Measurements from ENCODE around the gene GPC6. TPM values are rescaled to one million over a fixed set of nuclear protein-coding genes. Genes with fewer than 3 reads are reported as not detected.

GPC6 gene
- total RNA-seq, 1 donor = 77.8 TPM

DNA sequence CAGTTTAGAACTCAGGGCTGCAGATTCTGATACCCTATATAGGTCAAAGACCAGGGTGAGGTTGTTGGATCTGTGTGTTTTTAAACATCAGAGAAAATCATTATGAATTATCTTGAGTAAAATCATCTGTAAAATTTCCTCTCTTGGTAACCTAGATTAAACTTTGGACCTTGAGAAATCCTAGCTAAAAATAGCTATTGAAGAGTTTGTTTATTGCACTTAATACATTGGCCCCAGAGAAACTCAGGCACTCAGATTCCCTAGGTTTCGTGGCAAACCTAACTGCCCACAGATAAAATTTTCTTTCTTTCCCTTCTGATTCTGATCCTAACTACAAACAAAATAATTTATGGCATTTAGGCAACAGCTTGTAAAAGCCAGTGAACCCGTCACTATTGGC is 102.3 kb downstream of the GPC6 start:
- Histone ChIP-seq H3K36me3 (ENCODE audit: insufficient read depth, low read length) (no peaks in the 10 kb centered on the region), H3K27me3 (ENCODE audit: insufficient read depth, low read length) (no peaks in the 10 kb centered on the region), H2AFZ (ENCODE audit: low read length) (no peak overlapping the region), H3K79me2 (ENCODE audit: insufficient read depth, low read length) (no peaks in the 10 kb centered on the region), H4K20me1 (ENCODE audit: insufficient read depth, low read length) (peaks cover 3% of the 10 kb centered on the region), H3K4me1 (ENCODE audit: insufficient read depth, low read length) (no peaks in the 10 kb centered on the region), H3K4me2 (ENCODE audit: insufficient read depth, low read length) (no peak overlapping the region), H3K27ac (ENCODE audit: low read depth, low read length) (no peak overlapping the region), H3K4me3 (ENCODE audit: insufficient read depth, low read length) (no peak overlapping the region), H3K9me3 (ENCODE audit: low read depth, low read length) (no peaks in the 10 kb centered on the region)
- TF ChIP-seq, protein P1, sequence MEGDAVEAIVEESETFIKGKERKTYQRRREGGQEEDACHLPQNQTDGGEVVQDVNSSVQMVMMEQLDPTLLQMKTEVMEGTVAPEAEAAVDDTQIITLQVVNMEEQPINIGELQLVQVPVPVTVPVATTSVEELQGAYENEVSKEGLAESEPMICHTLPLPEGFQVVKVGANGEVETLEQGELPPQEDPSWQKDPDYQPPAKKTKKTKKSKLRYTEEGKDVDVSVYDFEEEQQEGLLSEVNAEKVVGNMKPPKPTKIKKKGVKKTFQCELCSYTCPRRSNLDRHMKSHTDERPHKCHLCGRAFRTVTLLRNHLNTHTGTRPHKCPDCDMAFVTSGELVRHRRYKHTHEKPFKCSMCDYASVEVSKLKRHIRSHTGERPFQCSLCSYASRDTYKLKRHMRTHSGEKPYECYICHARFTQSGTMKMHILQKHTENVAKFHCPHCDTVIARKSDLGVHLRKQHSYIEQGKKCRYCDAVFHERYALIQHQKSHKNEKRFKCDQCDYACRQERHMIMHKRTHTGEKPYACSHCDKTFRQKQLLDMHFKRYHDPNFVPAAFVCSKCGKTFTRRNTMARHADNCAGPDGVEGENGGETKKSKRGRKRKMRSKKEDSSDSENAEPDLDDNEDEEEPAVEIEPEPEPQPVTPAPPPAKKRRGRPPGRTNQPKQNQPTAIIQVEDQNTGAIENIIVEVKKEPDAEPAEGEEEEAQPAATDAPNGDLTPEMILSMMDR (IDR thresholded peaks at IDR 0.05; ENCODE audit: extremely low read depth, low read depth, low read length) = no peak
- DNase-seq (ENCODE audit: insufficient read length, low spot score, missing footprints) = no peak

DNA sequence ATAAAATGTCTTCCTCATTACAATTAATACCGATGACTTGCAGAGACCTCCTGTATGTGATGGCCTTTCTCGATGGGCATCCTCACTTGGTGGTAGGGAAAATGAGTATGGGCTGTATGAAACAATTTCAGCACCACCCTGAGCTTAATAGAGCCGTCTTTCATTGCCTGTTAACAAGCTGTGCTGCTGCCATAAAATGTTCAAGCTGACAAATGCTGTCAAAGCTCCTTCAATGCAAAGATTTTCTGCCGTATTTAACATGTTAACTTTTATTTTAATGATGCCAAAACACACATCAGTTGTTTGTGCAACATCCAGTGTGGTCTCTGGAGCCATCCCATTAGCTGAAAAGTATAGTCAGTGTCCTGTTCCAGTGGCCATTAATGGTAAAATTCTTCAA is 110.1 kb downstream of the GPC6 start:
- TF ChIP-seq, protein P1 (IDR thresholded peaks at IDR 0.05; ENCODE audit: extremely low read depth, low read depth, low read length) = no peak
- Histone ChIP-seq H4K20me1 (ENCODE audit: insufficient read depth, low read length) (peaks cover 3% of the 10 kb centered on the region), H3K4me3 (ENCODE audit: insufficient read depth, low read length) (no peak overlapping the region), H3K36me3 (ENCODE audit: insufficient read depth, low read length) (no peaks in the 10 kb centered on the region), H3K4me1 (ENCODE audit: insufficient read depth, low read length) (no peaks in the 10 kb centered on the region), H3K79me2 (ENCODE audit: insufficient read depth, low read length) (peaks cover 2% of the 10 kb centered on the region), H3K4me2 (ENCODE audit: insufficient read depth, low read length) (no peak overlapping the region), H3K9me3 (ENCODE audit: low read depth, low read length) (no peaks in the 10 kb centered on the region), H2AFZ (ENCODE audit: low read length) (no peak overlapping the region), H3K27ac (ENCODE audit: low read depth, low read length) (no peak overlapping the region), H3K27me3 (ENCODE audit: insufficient read depth, low read length) (no peaks in the 10 kb centered on the region)
- DNase-seq (ENCODE audit: insufficient read length, low spot score, missing footprints) = no peak

DNA sequence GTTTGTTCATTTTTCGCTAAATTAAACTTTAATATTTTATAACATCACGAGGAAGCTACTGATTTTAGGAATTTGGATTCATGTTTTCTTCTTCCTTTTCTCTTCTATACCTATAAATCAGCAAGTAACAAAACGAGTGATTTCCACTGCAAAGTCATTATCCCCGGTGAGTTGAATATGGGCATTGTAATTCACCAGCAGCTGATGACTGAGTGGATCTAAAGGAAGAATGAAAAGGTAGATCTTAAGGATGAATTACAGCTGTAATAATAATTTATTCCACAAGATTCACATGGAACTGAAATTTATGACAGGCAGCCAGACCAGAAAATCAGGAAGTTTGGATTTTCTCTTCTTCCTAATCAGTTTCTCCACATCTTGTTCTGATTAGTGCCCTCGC is 111.4 kb downstream of the GPC6 start:
- Histone ChIP-seq H3K4me1 (ENCODE audit: insufficient read depth, low read length) (no peaks in the 10 kb centered on the region), H4K20me1 (ENCODE audit: insufficient read depth, low read length) (peaks cover 3% of the 10 kb centered on the region), H2AFZ (ENCODE audit: low read length) (no peak overlapping the region), H3K79me2 (ENCODE audit: insufficient read depth, low read length) (peaks cover 2% of the 10 kb centered on the region), H3K36me3 (ENCODE audit: insufficient read depth, low read length) (no peaks in the 10 kb centered on the region), H3K4me2 (ENCODE audit: insufficient read depth, low read length) (no peak overlapping the region), H3K4me3 (ENCODE audit: insufficient read depth, low read length) (no peak overlapping the region), H3K9me3 (ENCODE audit: low read depth, low read length) (no peaks in the 10 kb centered on the region), H3K27me3 (ENCODE audit: insufficient read depth, low read length) (no peaks in the 10 kb centered on the region), H3K27ac (ENCODE audit: low read depth, low read length) (no peak overlapping the region)
- TF ChIP-seq, protein P1 (IDR thresholded peaks at IDR 0.05; ENCODE audit: extremely low read depth, low read depth, low read length) = no peak
- DNase-seq (ENCODE audit: insufficient read length, low spot score, missing footprints) = no peak

DNA sequence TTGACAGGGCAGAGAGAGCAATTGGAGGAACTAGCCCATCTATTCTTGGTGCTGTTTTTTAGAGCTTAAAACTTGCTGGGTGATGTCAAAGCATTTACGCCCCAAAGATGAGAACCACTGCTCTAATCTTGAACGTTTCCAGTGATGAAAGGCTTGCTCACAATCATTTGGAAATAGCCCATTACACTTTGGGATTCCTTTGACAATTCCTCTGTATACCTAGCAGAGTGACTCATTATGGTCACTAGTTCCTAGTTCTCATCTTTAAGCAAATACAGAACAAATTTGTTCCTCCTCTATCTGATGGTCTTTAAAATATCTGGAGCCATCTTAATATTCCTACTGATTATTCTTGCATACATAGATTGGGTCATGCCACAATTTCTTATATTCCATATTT is 112.3 kb downstream of the GPC6 start:
- H3K9me3 ChIP-seq (ENCODE audit: low read depth, low read length) = no peaks in the 10 kb centered on the region
- H3K79me2 ChIP-seq (ENCODE audit: insufficient read depth, low read length) = peaks cover 2% of the 10 kb centered on the region
- H3K36me3 ChIP-seq (ENCODE audit: insufficient read depth, low read length) = no peaks in the 10 kb centered on the region
- no peak overlapping the region for H3K4me2 ChIP-seq (ENCODE audit: insufficient read depth, low read length)
- no peaks in the 10 kb centered on the region for H3K27me3 ChIP-seq (ENCODE audit: insufficient read depth, low read length)
- H3K4me1 ChIP-seq (ENCODE audit: insufficient read depth, low read length) = no peaks in the 10 kb centered on the region
- TF ChIP-seq, protein P1 (IDR thresholded peaks at IDR 0.05; ENCODE audit: extremely low read depth, low read depth, low read length) = no peak
- peaks cover 3% of the 10 kb centered on the region for H4K20me1 ChIP-seq (ENCODE audit: insufficient read depth, low read length)
- H3K27ac ChIP-seq (ENCODE audit: low read depth, low read length) = no peak overlapping the region
- no peak overlapping the region for H2AFZ ChIP-seq (ENCODE audit: low read length)
- no peak for DNase-seq (ENCODE audit: insufficient read length, low spot score, missing footprints)
- no peak overlapping the region for H3K4me3 ChIP-seq (ENCODE audit: insufficient read depth, low read length)

Measured in osteoblast (primary cell).